NOMO-1 treated with dmso at 0.1 percent for 144 hours (cell line): ENCODE results near the gene BAAT.

Experiments
- DNase-seq: peaks from one replicate; lab custom pipeline; 2025; ENCODE audit not compliant: unreplicated experiment; lab: John Stamatoyannopoulos, UW

BAAT gene

DNA sequence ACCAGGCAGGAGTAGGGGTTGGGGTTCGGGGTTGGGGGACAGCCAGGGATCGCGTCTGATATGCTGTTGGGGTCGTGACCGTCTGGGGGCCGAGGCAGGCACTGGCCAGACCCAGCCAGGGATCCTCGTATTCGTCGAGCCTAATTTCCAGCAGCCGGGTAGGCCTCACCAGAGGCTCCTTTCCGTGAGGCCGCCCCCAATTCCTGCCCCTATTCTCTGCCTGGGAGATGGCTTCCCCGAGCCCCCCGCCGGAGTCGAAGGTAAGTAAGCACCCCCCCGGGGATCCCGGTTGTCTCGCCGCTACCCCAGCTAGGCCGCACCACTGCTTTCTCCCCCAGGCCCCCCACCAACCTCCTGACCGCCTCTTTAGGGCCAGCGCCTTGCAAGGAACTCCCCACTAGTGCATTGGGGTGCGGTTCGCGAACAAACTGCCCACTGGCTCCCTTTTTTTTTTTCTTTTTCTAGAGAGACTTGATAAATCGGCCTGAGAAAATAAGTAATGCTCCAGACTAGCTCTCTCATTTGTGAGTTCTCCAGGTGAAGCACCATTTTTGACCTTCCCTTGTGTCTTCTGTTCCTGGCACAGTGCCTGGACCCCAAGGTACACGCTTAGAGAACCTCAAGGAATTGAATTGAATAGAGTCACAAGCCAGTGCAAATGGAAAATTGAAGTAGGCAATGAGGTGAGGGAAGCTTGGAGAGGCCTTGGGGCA lies 14.3 kb upstream of the BAAT start:
- DNase-seq: no peak

DNA sequence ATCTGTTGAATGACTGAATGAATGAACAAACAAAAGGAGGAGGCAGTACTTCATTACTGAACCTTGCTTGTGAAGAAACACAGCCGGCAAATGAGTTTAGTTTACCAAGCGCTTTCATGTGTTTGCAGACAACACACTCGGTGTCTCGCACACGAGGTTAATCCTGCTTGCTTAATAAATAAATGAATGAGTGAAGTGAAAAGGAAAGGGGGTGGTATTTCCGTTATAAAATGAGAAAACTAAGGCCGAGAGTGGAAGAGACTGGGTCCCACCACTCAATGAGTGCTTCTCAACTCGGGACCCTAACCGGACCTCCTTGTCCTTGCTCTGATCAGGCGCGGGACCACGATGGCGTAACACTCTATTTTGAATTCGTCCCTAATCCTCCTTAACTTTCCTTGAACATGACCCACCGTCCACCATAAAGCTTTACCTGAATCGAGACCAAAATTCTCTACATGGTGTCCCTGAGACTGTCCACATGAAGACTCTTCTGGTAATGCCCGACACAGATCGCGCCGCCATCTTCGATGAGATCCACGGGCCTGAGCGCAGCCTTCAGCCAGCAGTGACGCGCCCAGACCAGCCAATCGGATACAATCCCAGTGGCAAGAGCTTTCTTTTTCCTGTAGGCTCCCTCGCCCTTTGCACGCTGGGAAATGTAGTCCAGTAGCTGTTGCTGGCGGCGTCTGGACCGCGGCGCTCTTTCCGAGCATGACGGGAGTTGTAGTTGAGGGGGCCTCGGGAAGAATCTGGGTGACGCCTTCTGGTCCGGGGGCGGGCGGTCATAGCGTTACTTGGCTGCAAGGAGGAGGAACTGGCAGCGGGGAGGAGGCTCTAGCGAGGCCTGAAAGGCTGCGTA lies 13.5 kb upstream of the BAAT start, which contains the start of the genes MRPL50 and ZNF189:
Gene MRPL50 (minus strand): TSS at position 551 of the 862 bp plus-strand sequence. CDS start 26 bp downstream, at position 525.
Gene ZNF189 (plus strand): TSS at position 784 of the 862 bp plus-strand sequence. CDS start 306 bp downstream, outside the sequence.
- DNase-seq: peak; percentile 99

DNA sequence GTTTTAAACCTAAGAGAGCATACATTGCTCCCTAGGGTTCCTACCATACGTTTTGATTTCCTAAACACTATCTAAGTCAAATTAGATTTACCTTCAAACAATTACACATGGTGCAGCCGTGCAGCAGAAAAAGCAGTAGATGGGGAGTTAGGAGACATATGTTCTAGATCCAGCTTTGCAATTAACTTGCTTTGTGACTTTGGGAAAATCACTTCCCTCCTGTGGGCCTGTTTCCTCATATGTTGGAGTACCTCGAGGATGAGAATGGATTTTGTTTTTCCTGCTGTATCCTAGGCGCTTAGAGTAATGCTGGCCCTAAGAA lies 12.9 kb upstream of the BAAT start:
- no peak for DNase-seq

DNA sequence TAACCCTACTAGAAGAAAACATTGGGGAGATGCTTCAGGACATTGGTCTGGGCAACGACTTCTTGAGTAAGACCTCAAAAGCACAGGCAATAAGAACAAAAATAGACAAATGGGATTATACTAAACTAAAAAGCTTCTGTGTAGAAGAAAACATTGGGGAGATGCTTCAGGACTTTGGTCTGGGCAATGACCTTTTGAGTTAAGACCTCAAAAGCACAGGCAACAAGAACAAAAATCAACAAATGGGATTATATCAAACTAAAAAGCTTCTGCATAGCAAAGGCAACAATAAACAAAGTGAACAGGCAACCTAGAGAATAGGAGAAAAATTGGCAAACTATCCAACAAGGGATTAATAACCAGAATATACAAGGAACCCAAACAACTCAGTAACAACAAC lies 9.9 kb upstream of the BAAT start:
- DNase-seq: no peak

DNA sequence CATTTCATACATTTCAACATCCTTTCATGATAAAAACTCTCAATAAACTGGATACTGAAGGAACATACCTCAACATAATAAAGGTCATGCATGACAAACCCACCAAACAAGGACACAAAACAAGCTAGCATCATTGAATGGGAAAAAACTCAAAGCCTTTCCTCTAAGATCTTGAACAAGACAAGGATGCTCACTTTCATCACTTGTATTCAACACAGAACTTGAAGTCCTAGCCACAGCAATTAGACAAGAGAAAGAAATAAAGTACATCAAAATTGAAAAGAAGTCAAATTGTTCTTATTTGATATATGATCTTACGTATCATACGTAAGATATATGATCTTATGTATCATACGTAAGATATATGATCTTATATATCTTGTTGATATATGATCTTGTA lies 8.3 kb upstream of the BAAT start:
- no peak for DNase-seq

DNA sequence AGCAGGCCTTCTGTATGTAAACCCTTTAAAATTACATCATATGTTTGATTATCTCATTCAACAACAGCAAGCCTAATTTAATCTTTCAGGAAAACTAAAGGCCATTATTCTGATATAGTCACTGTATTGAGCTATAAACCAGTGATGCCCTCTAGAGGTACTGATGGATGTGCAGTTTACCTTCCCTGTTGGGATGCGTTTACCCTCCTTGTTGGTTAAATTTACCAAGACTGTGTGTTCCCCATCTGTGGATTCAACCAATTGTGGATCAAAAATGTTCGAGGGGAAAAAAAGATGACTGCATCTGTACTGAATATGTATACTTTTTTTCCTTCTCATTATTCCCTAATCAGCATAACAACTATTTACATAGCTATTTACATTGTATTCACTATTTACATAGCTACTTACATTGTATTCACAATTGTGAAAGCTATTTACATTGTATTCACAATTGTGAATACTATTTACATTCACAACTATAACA lies 3.7 kb upstream of the BAAT start:
- DNase-seq: no peak

DNA sequence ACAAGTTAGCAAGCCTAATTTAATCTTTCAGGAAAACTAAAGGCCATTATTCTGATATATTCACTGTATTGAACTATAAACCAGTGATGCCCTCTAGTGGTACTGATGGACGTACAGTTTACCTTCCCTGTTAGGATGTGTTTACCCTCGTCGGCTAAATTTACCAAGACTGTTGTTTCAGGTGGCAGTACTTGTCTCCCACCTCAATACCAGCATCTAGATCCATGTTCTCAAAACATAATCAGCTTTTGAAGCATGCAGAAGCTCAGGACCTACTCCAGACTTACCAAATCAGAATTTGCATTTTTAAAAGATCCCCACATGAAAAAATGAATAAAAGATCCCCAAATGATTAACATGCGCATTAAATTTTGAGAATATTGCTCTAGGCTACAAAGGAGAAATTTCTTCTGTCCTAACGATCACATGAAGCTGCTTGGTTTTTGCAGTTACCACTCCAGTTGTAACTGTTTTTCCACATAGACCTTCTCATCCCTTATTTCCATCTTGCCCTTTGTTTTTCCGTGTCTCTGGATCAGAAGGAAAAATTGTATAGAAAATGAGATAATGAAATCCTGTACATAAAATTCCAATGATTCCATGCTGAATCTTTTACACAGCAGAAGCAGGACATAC lies 3.2 kb upstream of the BAAT start:
- DNase-seq: no peak

DNA sequence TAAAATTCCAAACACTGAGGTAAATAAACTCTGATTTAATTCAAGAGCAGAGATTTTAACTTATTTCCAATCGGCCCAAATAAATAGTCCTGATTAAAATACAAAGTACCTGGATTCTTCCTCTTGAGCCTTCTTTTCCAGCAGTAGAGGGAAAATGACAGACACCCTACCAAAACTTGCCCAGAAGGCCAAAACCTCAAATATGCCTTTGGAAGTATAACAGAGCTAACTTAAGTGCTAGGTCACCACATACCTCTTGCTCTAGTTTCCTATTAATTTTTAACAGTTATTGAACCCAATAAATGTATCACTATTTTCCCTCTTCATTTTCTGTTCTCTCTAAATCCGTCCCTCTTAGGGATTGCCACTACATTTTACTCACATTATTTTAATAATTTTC lies 1.4 kb downstream of the BAAT start:
- DNase-seq: no peak

DNA sequence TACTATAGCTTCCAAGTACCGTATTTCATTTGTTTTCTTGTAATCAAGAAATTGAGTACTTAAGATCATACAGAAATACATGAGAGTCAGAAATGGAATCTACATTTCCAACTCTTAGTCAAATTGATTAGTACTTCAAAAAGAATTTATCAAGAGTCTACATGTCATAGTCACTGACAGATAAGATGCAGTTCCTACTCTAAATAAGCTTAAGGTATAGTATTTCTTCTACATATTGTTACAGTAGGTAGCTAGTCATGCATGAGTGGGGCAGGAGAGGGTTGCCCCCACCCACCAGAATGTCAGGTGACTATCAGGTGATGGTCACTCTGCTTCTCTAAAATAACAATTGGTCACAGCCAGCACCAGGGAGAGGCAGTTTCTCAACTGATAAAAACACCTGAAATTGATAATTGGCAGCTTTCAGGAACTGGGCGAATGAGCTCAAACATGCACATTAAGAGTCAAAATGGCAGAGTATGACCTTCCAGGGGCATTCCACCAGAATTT lies 2.9 kb downstream of the BAAT start:
- no peak for DNase-seq

DNA sequence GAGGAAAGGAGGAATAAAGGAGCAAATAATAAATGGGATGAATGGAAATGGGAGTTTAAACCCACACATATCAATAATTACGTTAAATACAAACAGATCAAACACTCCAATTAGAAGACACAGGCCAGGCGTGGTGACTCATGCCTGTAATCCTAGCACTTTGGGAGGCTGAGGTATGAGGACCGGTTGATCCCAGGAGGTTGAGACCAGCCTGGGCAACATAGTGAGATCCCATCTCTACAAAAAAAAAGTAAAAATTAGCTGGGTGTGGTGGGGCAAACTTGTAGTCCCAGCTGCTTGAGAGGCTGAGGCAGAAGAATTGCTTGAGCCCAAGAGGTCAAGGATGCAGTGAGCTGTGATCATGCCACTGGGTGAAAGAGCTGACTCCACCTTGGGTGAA lies 3.7 kb downstream of the BAAT start:
- DNase-seq: no peak

DNA sequence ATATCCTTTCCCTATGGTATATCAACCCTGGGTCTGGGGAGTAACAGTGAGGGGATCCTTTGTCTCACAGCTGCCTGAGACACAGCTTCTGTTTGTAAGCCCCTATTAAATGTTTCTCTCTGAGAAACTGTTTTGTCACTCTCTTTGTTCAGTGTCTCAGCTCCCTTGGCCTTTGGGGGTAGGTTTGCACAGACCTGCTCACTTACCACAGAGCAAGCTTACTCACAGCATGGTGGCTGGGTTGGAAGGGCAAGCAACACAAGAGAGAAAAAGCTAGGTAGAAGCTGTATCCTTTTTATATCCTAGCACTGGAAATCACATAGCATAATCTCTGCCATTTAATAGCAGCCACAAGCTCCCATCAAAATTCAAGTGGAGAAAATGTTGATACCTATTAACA lies 4.5 kb downstream of the BAAT start:
- DNase-seq: no peak

DNA sequence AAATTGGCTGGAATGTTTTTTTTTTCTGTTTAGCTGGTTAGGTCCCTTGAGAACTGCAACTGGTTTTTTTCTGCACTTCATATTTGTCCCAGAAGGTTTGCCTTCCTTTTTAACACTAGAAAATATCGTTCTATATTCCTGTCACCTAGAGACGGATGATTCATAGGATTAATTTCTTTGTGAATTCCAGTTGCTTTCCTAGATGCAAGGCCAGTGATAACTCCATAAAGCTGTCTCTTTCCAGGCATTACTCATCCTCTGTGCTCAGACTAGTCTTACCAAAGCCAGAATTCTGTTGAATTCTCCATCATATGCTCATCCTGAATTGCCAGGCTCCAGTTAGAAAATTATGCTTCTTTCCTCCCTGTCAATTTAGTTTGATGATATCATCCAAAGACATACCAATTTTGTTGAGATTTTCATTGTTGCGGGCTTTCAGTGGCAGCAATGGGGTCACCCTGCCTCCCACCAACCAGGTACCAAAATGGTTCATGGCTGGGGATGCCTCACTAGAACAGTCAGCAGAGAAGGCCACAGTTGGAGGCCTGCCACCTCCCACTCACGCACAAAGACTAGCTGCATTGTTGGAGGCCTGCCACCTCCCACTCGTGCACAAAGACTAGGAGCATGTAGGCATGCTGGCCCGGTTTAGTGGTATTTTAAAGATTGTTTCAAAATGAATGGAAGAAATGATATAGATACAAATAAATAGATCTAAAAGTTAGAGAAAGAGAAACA lies 8.5 kb downstream of the BAAT start:
- no peak for DNase-seq

DNA sequence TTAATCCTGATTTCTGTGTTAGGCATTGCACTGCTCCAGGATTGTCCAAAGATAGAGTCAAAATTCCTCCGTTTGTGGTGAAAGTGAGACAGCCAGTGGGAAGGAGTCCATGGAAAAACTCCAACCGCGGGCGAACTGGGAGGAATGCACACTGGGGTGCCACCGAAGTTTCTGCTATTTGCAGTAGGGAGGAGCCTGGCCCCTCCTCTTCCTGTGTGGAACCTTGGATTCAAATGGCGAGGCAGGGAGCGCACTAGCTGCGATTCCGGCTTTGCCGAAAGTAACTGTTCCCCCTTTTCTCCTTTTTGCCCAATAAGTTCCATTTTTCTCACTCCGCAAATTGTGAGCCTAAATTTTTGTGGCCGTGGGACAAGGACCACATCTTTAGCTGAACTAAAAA lies 9.3 kb downstream of the BAAT start:
- DNase-seq: no peak

DNA sequence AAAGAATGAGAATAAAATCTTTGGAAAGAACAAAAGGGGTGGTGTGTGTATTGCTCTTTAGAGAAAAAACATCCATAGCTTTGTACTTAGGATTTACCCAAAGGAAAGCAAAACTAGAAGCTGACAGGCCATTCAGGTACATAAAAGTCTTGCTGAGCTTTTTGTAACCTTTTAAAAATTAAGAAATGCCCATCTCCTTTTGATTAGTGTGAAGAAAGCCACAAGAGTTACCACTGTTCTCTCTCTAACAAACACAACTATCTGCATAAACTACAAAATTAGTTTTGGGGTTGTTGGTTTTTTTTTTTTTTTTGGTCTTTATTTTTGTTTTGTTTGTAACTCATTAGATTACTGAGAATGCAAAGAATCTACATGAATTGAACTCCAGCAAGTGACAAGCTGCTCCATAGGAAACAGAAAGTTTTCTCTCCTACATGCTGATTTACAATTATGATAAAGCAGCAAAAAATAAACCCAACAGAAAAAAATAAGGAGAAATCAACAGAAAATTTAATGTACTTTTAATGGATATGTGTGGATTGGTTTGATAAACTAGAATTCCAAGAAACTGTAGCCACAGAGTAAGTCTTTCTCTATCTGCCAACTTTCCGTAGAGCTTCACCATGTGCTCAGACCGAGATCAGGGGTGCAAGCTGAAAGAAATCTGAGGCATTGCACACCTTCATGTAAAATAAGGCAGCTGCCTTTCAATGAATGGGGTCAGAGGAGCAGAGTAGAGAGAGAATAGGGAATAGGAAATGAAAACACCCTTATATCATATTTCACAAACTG lies 12.3 kb downstream of the BAAT start:
- DNase-seq: no peak

DNA sequence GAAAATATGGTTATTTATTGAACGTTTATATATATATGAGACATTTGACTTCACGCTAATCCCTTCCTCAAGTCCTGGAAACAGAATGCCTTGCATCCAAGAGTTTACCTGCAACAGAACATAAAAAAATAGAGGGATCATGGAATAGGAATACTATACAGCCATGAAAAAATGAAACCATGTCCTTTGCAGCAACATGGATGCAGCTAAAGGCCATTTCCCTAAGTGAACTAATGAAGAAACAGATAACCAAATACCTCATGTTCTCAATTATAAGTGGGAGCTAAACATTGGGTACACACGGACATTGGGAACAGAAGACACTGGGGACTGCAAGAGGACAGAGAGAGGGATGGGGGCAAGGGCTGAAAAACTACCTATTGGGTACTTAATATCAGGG lies 13.0 kb downstream of the BAAT start:
- no peak for DNase-seq

DNA sequence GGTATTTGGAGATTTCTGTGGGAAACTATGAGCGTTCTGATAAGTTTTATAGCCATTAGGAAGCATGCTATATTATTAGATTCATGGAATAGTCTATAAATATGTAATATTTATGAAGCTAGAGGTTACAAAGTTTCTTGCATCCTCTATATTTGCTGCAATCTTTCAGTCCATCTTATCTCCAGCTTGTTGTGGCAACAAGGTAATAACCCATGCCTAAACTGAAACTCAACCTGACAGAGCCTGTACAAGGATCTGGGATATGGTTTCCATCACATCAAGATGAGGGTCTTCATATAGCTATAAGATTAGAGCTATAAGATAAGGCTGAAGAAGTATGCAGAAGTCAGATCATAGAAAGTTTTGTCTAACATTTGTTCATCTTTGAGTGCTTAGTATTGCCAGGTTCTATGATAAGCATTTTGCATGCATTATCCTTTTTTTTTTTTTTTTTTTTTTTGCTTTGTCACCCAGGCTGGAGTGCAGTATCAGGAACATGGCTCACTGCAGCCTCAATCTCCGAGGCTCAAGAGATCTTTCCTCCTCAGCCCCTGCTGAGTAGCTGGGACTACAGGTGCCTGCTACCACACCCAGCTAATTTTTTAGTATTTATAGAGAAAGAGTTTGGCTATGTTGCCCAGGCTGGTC lies 14.8 kb downstream of the BAAT start:
- no peak for DNase-seq

DNA sequence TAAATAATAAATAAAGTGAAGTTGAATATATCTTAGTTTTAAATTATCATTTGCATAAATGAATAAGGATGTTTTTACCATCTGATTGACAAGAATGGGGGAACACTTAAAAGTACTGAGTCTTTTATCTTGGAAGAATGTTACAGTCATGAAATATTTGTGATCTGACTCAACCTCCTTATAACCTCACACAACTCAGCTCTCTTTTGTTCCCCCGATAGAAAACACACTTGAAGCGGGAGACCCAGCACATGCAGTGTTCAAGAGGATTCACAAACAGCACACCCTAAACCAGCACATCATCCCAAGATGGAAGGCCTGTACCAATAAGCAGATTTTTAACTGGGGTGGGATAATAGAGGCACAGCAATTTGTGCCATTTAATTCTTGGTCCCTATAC lies 15.5 kb downstream of the BAAT start:
- no peak for DNase-seq

DNA sequence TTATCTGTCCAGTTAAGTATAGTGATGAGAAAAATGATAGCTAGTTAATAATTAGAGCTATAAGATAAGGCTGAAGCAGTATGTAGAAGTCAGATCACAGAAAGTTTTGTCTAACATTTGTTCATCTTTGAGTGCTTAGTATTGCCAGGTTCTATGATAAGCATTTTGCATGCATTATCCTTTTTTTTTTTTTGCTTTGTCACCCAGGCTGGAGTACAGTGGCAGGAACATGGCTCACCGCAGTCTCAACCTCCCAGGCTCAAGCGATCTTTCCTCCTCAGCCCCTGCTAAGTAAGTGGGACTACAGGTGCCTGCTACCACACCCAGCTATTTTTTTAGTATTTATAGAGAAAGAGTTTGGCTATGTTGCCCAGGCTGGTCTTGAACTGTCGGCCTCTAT lies 17.5 kb downstream of the BAAT start:
- no peak for DNase-seq

DNA sequence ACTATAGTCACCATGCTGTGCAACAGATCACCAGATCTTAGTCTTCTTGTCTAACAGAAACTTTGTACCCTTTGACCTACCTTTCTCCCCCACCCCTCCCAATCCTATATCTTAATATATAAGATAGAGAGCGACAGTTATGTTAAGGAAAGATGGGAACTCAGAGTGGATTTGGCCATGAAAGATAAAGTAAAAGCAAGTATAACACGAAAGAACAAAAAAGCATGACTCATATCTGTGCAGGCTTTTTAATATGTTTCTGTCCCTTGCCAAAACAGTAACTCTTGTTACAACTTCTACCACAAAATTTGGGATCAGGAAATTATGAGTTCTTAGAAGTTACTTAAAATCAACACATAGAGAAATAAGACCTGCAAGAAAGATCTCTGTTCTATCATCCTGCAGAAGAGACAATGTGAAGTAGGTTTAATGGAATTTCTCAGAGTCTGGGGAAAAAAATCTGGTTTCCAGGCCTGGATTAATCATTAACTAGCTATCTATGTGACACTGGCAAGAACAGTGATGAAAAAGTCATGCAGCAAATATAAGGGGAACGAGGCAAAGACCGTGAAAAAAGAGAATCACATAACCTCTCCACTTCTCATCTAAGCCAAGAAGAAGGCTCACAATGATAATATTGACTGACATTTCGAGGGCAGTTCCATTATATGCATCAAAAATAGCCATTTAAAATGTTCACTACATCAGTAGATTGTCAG lies 18.6 kb downstream of the BAAT start:
- no peak for DNase-seq
